Ovary (tissue), 9 donors: ENCODE results near the gene RAD51AP2. TPM values are rescaled to one million over a fixed set of nuclear protein-coding genes. Genes with fewer than 3 reads are reported as not detected.
A peak's percentile ranks its signal among the peaks of the same experiment; 100 is the strongest.
"Not testable (repeated sequence)": the region's sequence is repeated elsewhere in the genome, so short reads cannot be mapped to it uniquely, and the experiment has no call there.

Source experiments
- DNase-seq, 5 donors: peaks; one replicate each; pipeline ENCODE4 v3.0.0-alpha.2; 2019 to 2020
- H3K27ac ChIP-seq, 2 donors: fragments of 200-600 bp; one replicate each; pipeline versions ENCODE4 v1.5.1 to v1.8.0; 2019 to 2022
- H3K27me3 ChIP-seq: fragments of 200-600 bp; one replicate; pipeline ENCODE4 v1.8.0; 2022
- H3K36me3 ChIP-seq: fragments of 200-600 bp; sonication (generic); one replicate; pipeline ENCODE4 v1.5.1; 2019
- H3K4me1 ChIP-seq: one replicate; pipeline ENCODE4 v1.8.1; 2013; ENCODE audit warnings: mild to moderate bottlenecking, moderate library complexity; ENCODE audit not compliant: insufficient read depth
- H3K4me3 ChIP-seq: fragments of 200-600 bp; sonication (generic); one replicate; pipeline ENCODE4 v1.5.1; 2017
- H3K9me3 ChIP-seq, 2 donors: fragments of 200-600 bp in 1 of 2; sonication (generic) in 1 of 2; one replicate each; pipeline versions ENCODE4 v1.5.1 to v1.8.1; 2013 to 2019; ENCODE audit warnings: mild to moderate bottlenecking in 1 of 2, moderate library complexity in 1 of 2
- CTCF ChIP-seq, 3 donors: fragments of 450-650 bp in 2 of 3; fragments of 200-600 bp in 1 of 3; IDR thresholded peaks; one replicate each; pipeline versions ENCODE4 v1.5.1 to v1.8.0; 2016 to 2022; ENCODE audit warnings: antibody characterized with exemption in 3 of 3, mild to moderate bottlenecking in 1 of 3
- EP300 ChIP-seq: sonication (generic); formaldehyde crosslinking; IDR thresholded peaks from one replicate; pipeline ENCODE4 v1.6.1; 2017; ENCODE audit warnings: antibody characterized with exemption
- POLR2A ChIP-seq: fragments of 450-650 bp; IDR thresholded peaks from one replicate; pipeline ENCODE4 v1.6.1; 2017; ENCODE audit warnings: antibody characterized with exemption, mild to moderate bottlenecking, moderate library complexity
- WGBS, 3 donors: extraction: QIAGEN DNeasy Blood & Tissue Kit in 1 of 3; methylation state at CpG; one replicate each; pipeline versions ENCODE4 v1.1.5 to v1.1.7; 2013 to 2017; 5-methylcytosine and 5-hydroxymethylcytosine counted together
- intact Hi-C, 4 donors: fragments of 100-400 bp; cut with DNase I; formaldehyde crosslinking; loops; one replicate each; pipeline versions ENCODE4 v1.11.0 to v1.15.1; 2022 to 2023
- polyA plus RNA-seq, 2 donors: library from polyadenylated mRNA; stranded (reverse); fragments of 200-250 nt in 1 of 2; fragments of 350-450 nt in 1 of 2; fragmentation: Illumina TruSeq in 1 of 2; extraction: RNeasy Lipid Tissue Mini Kit (QIAGEN cat#74804) in 1 of 2; gene quantifications; one replicate each; pipeline ENCODE4 v1.2.3, GENCODE V29; 2013 to 2014
- total RNA-seq, 7 donors: library from RNA; depleted of rRNA in 2 of 7; stranded (reverse); fragments of >200 nt in 2 of 7; fragmentation: NEBNext Ultra II Directional in 3 of 7; extraction: Animal tissue kit (Norgen Biotek cat#: 25700) in 3 of 7; gene quantifications; one replicate each; pipeline versions ENCODE4 v1.1.0 to v1.2.4, GENCODE V29; 2016 to 2023
- donor health status: DM: no; HTN: no; CAD: no; lungs with moderate emphysema.
- donor health status: DM: no; HTN: no; CAD: no.
- donor health status: Bipolar disorder and iron deficiency.
- donor health status: DM: yes; HTN: yes; CAD: no.
- donor health status: DM: no; HTN: no; CAD: no.
- donor health status: DM: yes; HTN: yes; CAD: no.

The RAD51AP2 gene
- total and polyA plus RNA-seq, 9 donors, result 0.02 to 0.24 (median 0.10) TPM

DNA sequence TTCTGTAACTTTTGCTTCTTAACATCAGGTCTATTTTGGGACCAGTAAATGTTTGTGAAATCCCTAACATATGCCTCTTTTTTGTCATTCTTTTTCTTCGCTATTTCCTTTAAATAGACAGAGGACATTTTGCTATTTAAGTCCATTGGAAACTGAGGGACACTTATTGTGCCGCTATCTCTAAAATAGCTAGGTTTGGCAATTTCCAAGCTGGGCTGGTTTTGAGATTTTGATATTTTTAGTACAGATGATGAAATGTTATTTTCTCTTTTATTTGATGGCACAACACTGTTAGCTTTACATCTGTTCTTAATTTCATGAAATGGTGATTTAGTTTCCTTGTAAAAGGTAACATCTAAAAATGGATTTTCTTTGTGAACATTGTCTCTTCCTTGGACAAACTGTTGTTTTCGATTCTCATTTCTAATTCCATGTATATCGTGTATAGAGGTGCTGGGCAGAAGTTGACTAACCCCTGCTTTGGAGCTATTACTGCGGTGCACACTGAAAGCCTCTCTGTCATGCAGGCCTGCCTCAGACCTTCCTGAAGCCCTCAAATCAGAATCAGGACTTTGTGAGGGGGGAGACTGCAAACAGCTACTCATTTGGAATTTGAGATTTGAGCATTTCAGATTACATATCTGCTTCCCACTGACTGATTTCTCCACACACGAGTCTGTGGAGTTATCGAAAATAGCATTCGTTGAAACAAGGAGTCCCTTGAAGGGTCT lies 594 bp downstream of the RAD51AP2 start:
- no peaks in the 10 kb centered on the region for H3K9me3 ChIP-seq
- 29 to 33% (median 32%) methylated on average over 8 of the region's 8 CpGs for WGBS, 3 donors
- DNase-seq, result peak in 1 of 5 donors; percentile 21
- no peaks in the 10 kb centered on the region for H3K36me3 ChIP-seq
- intact Hi-C loops, result no loop called here
- peak overlapping the region; percentile 41 for H3K4me3 ChIP-seq
- TF ChIP-seq POLR2A (no peak), CTCF (IDR thresholded peaks at IDR 0.05) (no peak), EP300 (no peak)
- H3K27ac ChIP-seq, result peak overlapping the region in 1 of 2 donors; percentile 71
- H3K4me1 ChIP-seq, result no peaks in the 10 kb centered on the region
- no peaks in the 10 kb centered on the region for H3K27me3 ChIP-seq

- TF ChIP-seq CTCF (IDR thresholded peaks at IDR 0.05) (no peak), POLR2A (no peak), EP300 (no peak)
- intact Hi-C loops, result no loop called here
- Histone ChIP-seq H3K4me3 (no peak overlapping the region), H3K9me3 (no peaks in the 10 kb centered on the region), H3K4me1 (no peaks in the 10 kb centered on the region), H3K36me3 (no peaks in the 10 kb centered on the region), H3K27ac (no peak overlapping the region), H3K27me3 (no peaks in the 10 kb centered on the region)
- no peak for DNase-seq
These were observed 2.6 kb downstream of the RAD51AP2 start for GRCh38 chr2:17515652-17516051.

- intact Hi-C loops, result no loop called here
- no peak for DNase-seq
- H3K27ac ChIP-seq, result no peak overlapping the region
- WGBS, 3 donors, result 67 to 77% (median 71%) methylated on average over 2 of the region's 2 CpGs
- no peaks in the 10 kb centered on the region for H3K27me3 ChIP-seq
- no peaks in the 10 kb centered on the region for H3K9me3 ChIP-seq
- no peak overlapping the region for H3K4me3 ChIP-seq
- TF ChIP-seq CTCF (IDR thresholded peaks at IDR 0.05) (no peak), EP300 (no peak), POLR2A (no peak)
- no peaks in the 10 kb centered on the region for H3K36me3 ChIP-seq
- H3K4me1 ChIP-seq, result no peaks in the 10 kb centered on the region
These were observed 11.3 kb downstream of the RAD51AP2 start for GRCh38 chr2:17506736-17507616.

- Histone ChIP-seq H3K27me3 (no peaks in the 10 kb centered on the region), H3K4me3 (no peak overlapping the region), H3K9me3 (no peaks in the 10 kb centered on the region), H3K27ac (no peak overlapping the region), H3K36me3 (no peaks in the 10 kb centered on the region), H3K4me1 (no peaks in the 10 kb centered on the region)
- intact Hi-C loops, result no loop called here
- TF ChIP-seq EP300, result no peak
- DNase-seq, result no peak
- WGBS, 3 donors, result 35 to 54% (median 46%) methylated on average over 1 of the region's 1 CpG
These were observed 20.5 kb downstream of the RAD51AP2 start for GRCh38 chr2:17497718-17498117.

- WGBS, 3 donors, result 25 to 46% (median 42%) methylated on average over 1 of the region's 1 CpG
- no peak overlapping the region for H3K4me3 ChIP-seq
- DNase-seq, result no peak
- no peaks in the 10 kb centered on the region for H3K4me1 ChIP-seq
- no peak overlapping the region for H3K27ac ChIP-seq
- H3K9me3 ChIP-seq, result no peaks in the 10 kb centered on the region
- intact Hi-C loops, result no loop called here
- H3K36me3 ChIP-seq, result no peaks in the 10 kb centered on the region
- no peaks in the 10 kb centered on the region for H3K27me3 ChIP-seq
- no peak for TF ChIP-seq EP300
- no peak for TF ChIP-seq POLR2A
- no peak for TF ChIP-seq CTCF (IDR thresholded peaks at IDR 0.05)
These were observed 22.6 kb downstream of the RAD51AP2 start for GRCh38 chr2:17495590-17495989.

GRCh38 chr2:17490165-17490564 lies 28.1 kb downstream of the RAD51AP2 start:
- H3K4me3 ChIP-seq, intact Hi-C loops, H3K4me1 ChIP-seq, H3K27me3 ChIP-seq, H3K9me3 ChIP-seq, H3K27ac ChIP-seq, H3K36me3 ChIP-seq, DNase-seq: not testable (repeated sequence)

GRCh38 chr2:17488610-17489009 lies 29.6 kb downstream of the RAD51AP2 start:
- not testable (repeated sequence) for H3K4me3 ChIP-seq, H3K27ac ChIP-seq, H3K36me3 ChIP-seq, DNase-seq, H3K4me1 ChIP-seq, H3K27me3 ChIP-seq, H3K9me3 ChIP-seq
- WGBS, 3 donors, result 89 to 91% (median 91%) methylated on average over 4 of the region's 4 CpGs
- intact Hi-C loops, result loop anchor here in 1 of 4 donors (10.0 kb wide), 1 partner anchor 596 kb away; no protein-coding TSS in a partner anchor
